Liver (tissue), 9 donors: Measurements from ENCODE around the gene SPOCK2. TPM values are rescaled to one million over a fixed set of nuclear protein-coding genes. Genes with fewer than 3 reads are reported as not detected.

Experiments
- DNase-seq: peaks from one replicate; pipeline ENCODE4 v3.0.0-alpha.2; 2017; ENCODE audit warnings: low spot score
- H3K27ac ChIP-seq, 2 donors: one replicate each; pipeline ENCODE4 v1.7.0; 2013; ENCODE audit warnings: inconsistent platforms in 2 of 2, low read length in 2 of 2, control low read depth in 1 of 2, low read depth in 1 of 2, mild to moderate bottlenecking in 1 of 2
- H3K27me3 ChIP-seq, 4 donors: one replicate each; pipeline versions ENCODE4 v1.6.1 to v1.7.0; 2013; ENCODE audit warnings: low read length in 3 of 4, inconsistent platforms in 1 of 4, mild to moderate bottlenecking in 1 of 4, moderate library complexity in 1 of 4; ENCODE audit not compliant: control insufficient read depth in 4 of 4, insufficient read depth in 4 of 4
- H3K36me3 ChIP-seq, 4 donors: one replicate each; pipeline versions ENCODE4 v1.6.1 to v1.7.0; 2013; ENCODE audit warnings: low read length in 3 of 4, mild to moderate bottlenecking in 3 of 4, low read depth in 1 of 4, moderate library complexity in 1 of 4; ENCODE audit not compliant: control insufficient read depth in 4 of 4, insufficient read depth in 3 of 4
- H3K4me1 ChIP-seq, 4 donors: one replicate each; pipeline versions ENCODE4 v1.6.1 to v1.7.0; 2013; ENCODE audit warnings: low read length in 3 of 4, mild to moderate bottlenecking in 3 of 4, moderate library complexity in 1 of 4; ENCODE audit not compliant: control insufficient read depth in 4 of 4, insufficient read depth in 4 of 4
- H3K4me3 ChIP-seq, 3 donors: one replicate each; pipeline versions ENCODE4 v1.6.1 to v1.7.0; 2013; ENCODE audit warnings: low read length in 3 of 3, control low read depth in 1 of 3, low read depth in 1 of 3, mild to moderate bottlenecking in 1 of 3
- H3K9ac ChIP-seq, 2 donors: one replicate each; pipeline ENCODE4 v1.7.0; 2013; ENCODE audit warnings: low read length in 2 of 2, mild to moderate bottlenecking in 2 of 2, moderate library complexity in 2 of 2, control low read depth in 1 of 2, low read depth in 1 of 2
- H3K9me3 ChIP-seq, 4 donors: one replicate each; pipeline versions ENCODE4 v1.6.1 to v1.7.0; 2013; ENCODE audit warnings: low read length in 3 of 4; ENCODE audit not compliant: control insufficient read depth in 4 of 4
- ATF3 ChIP-seq: IDR thresholded peaks from 2 replicates; pipeline ENCODE4 v1.6.1; 2016; ENCODE audit warnings: antibody characterized with exemption
- CTCF ChIP-seq: fragments of 150-350 bp; IDR thresholded peaks from 2 replicates; pipeline ENCODE4 v1.5.1; 2017; ENCODE audit warnings: improper control_type of control experiment, low read depth, low read length; ENCODE audit not compliant: missing input control
- EGR1 ChIP-seq, 2 donors: IDR thresholded peaks; 2 replicates each; pipeline ENCODE4 v1.6.1; 2016 to 2018; ENCODE audit warnings: antibody characterized with exemption in 2 of 2, low read depth in 2 of 2
- FOXA1 ChIP-seq: IDR thresholded peaks from 2 replicates; pipeline ENCODE4 v1.6.1; 2016; ENCODE audit warnings: antibody characterized with exemption
- FOXA2 ChIP-seq: IDR thresholded peaks from 2 replicates; pipeline ENCODE4 v1.6.1; 2016; ENCODE audit warnings: antibody characterized with exemption
- GABPA ChIP-seq, 2 donors: IDR thresholded peaks in 1 of 2; conservative IDR thresholded peaks in 1 of 2; 2 replicates each; pipeline ENCODE4 v1.6.1; 2016; ENCODE audit warnings: antibody characterized with exemption in 2 of 2, mild to moderate bottlenecking in 1 of 2, moderate library complexity in 1 of 2
- HNF4A ChIP-seq, 2 donors: conservative IDR thresholded peaks; 2 replicates each; pipeline ENCODE4 v1.6.1; 2016; ENCODE audit warnings: antibody characterized with exemption in 2 of 2, mild to moderate bottlenecking in 2 of 2
- HNF4G ChIP-seq: IDR thresholded peaks from 2 replicates; pipeline ENCODE4 v1.6.1; 2016; ENCODE audit warnings: antibody characterized with exemption
- NR2F2 ChIP-seq: IDR thresholded peaks from 2 replicates; pipeline ENCODE4 v1.6.1; 2016; ENCODE audit warnings: antibody characterized with exemption
- RXRA ChIP-seq, 2 donors: IDR thresholded peaks; 2 replicates each; pipeline ENCODE4 v1.6.1; 2017 to 2018; ENCODE audit warnings: antibody characterized with exemption in 2 of 2, mild to moderate bottlenecking in 1 of 2
- TAF1 ChIP-seq: conservative IDR thresholded peaks from 2 replicates; pipeline ENCODE4 v1.6.1; 2016; ENCODE audit warnings: antibody characterized with exemption, mild to moderate bottlenecking
- ZBTB33 ChIP-seq: IDR thresholded peaks from 2 replicates; pipeline ENCODE4 v1.6.1; 2016; ENCODE audit warnings: antibody characterized with exemption
- WGBS: extraction: QIAGEN DNeasy Blood & Tissue Kit; methylation state at CpG from one replicate; pipeline ENCODE4 v1.1.7; 2013; 5-methylcytosine and 5-hydroxymethylcytosine counted together
- polyA plus RNA-seq, 2 donors: library from polyadenylated mRNA; stranded (reverse) in 1 of 2; unstranded in 1 of 2; fragments of 200-250 nt in 1 of 2; fragments of >200 nt in 1 of 2; fragmentation: Nextera tagmentation in 1 of 2; extraction: Ambion mirVana in 1 of 2; gene quantifications; one replicate each; pipeline versions ENCODE4 v1.2.1 to v1.2.3, GENCODE V29; 2013 to 2015
- total RNA-seq, 2 donors: library from RNA; depleted of rRNA; stranded (reverse); fragments of >200 nt; gene quantifications; one replicate each; pipeline ENCODE4 v1.2.3, GENCODE V29; 2014
- donor health status: healthy.
- donor health status: healthy.
- donor health status: healthy.
- donor health status: healthy.
- donor health status: healthy.

The SPOCK2 gene
- total and polyA plus RNA-seq, 4 donors, result 0.36 to 1.7 (median 0.64) TPM

GRCh38 chr10:72011468-72011867 lies 76.9 kb downstream of the SPOCK2 start:
- Histone ChIP-seq H3K9ac (no peak overlapping the region), H3K4me3 (no peak overlapping the region), H3K9me3 (no peaks in the 10 kb centered on the region), H3K27ac (no peak overlapping the region), H3K4me1 (peaks cover 0 to 8% (median 0%) of the 10 kb centered on the region in 4 donors), H3K36me3 (no peaks in the 10 kb centered on the region), H3K27me3 (no peaks in the 10 kb centered on the region)
- 92% methylated on average over 8 of the region's 8 CpGs for WGBS
- DNase-seq, result no peak
- no peak for TF ChIP-seq TAF1
- TF ChIP-seq ATF3, result no peak
- no peak for TF ChIP-seq ZBTB33
- TF ChIP-seq HNF4G, result no peak
- no peak for TF ChIP-seq NR2F2
- TF ChIP-seq FOXA2, result no peak
- TF ChIP-seq GABPA (IDR thresholded peaks at IDR 0.05 in 1 of 2, conservative IDR thresholded peaks at IDR 0.05 in 1 of 2), result no peak

- Histone ChIP-seq H3K4me3 (no peak overlapping the region), H3K27ac (no peak overlapping the region)
- 96% methylated on average over 9 of the region's 9 CpGs for WGBS
These were observed 77.3 kb downstream of the SPOCK2 start for GRCh38 chr10:72011016-72011415.

GRCh38 chr10:72010234-72010973 lies 77.9 kb downstream of the SPOCK2 start:
- H3K9me3 ChIP-seq, result no peaks in the 10 kb centered on the region
- no peaks in the 10 kb centered on the region for H3K27me3 ChIP-seq
- 87% methylated on average over 7 of the region's 7 CpGs for WGBS
- H3K36me3 ChIP-seq, result no peaks in the 10 kb centered on the region
- TF ChIP-seq ATF3 (no peak), HNF4A (conservative IDR thresholded peaks at IDR 0.05) (no peak), TAF1 (no peak), ZBTB33 (no peak), RXRA (IDR thresholded peaks at IDR 0.05) (no peak), CTCF (no peak), FOXA2 (no peak), GABPA (IDR thresholded peaks at IDR 0.05 in 1 of 2, conservative IDR thresholded peaks at IDR 0.05 in 1 of 2) (no peak), NR2F2 (no peak)
- no peak overlapping the region for H3K9ac ChIP-seq
- peaks cover 0 to 8% (median 0%) of the 10 kb centered on the region in 4 donors for H3K4me1 ChIP-seq
- no peak overlapping the region for H3K4me3 ChIP-seq
- peak overlapping the region; percentile 58 to 78 for H3K27ac ChIP-seq
- no peak for DNase-seq

More at GRCh38 chr10:72011016-72011415, 77.3 kb downstream of the SPOCK2 start:
- H3K9ac ChIP-seq, result no peak overlapping the region
- no peak for TF ChIP-seq FOXA2
- no peak for TF ChIP-seq TAF1
- TF ChIP-seq FOXA1, result no peak
- no peak for TF ChIP-seq EGR1 (IDR thresholded peaks at IDR 0.05; ENCODE audit: low read depth in 2 of 2)
- peaks cover 0 to 8% (median 0%) of the 10 kb centered on the region in 4 donors for H3K4me1 ChIP-seq
- H3K27me3 ChIP-seq, result no peaks in the 10 kb centered on the region
- H3K9me3 ChIP-seq, result no peaks in the 10 kb centered on the region
- no peak for DNase-seq
- H3K36me3 ChIP-seq, result no peaks in the 10 kb centered on the region
